ENCODE results near the gene GID4.

GID4 gene

GRCh38 chr17:18105595-18105994 is 66.4 kb downstream of the GID4 start:
- DNase-seq: no peak

- DNase-seq: no peak
Observed at GRCh38 chr17:18106211-18106610, 67.0 kb downstream of the GID4 start.

- no peak for DNase-seq
Observed at GRCh38 chr17:18107061-18107790, 68.0 kb downstream of the GID4 start.

GRCh38 chr17:18107971-18108370 is 68.8 kb downstream of the GID4 start:
- DNase-seq: no peak

- no peak for DNase-seq
Observed at GRCh38 chr17:18108401-18109312, 69.4 kb downstream of the GID4 start, which contains the start of gene MYO15A. Gene MYO15A, plus strand, starts transcription at chr17:18108756. Its CDS starts 10,045 bp downstream, at chr17:18118801.

- DNase-seq: no peak
Observed at GRCh38 chr17:18109935-18110485, 70.8 kb downstream of the GID4 start.

- DNase-seq: no peak
Observed at GRCh38 chr17:18110636-18111145, 71.5 kb downstream of the GID4 start.

GRCh38 chr17:18111330-18111971 is 72.2 kb downstream of the GID4 start:
- no peak for DNase-seq

- no peak for DNase-seq
Observed at GRCh38 chr17:18115517-18115916, 76.3 kb downstream of the GID4 start.

- DNase-seq: no peak
Observed at GRCh38 chr17:18116078-18116477, 76.9 kb downstream of the GID4 start.

- DNase-seq: no peak
Observed at GRCh38 chr17:18117533-18117932, 78.3 kb downstream of the GID4 start.
